Ishikawa (cell line): Measurements from ENCODE around the gene KCNAB2.

Experiments used
- CEBPB ChIP-seq: IDR thresholded peaks from 2 replicates; pipeline ENCODE4 v1.6.1; 2012
- CREB1 ChIP-seq: IDR thresholded peaks from 2 replicates; pipeline ENCODE4 v1.6.1; 2012; ENCODE audit warnings: low read depth
- EP300 ChIP-seq: IDR thresholded peaks from 2 replicates; pipeline ENCODE4 v1.6.1; 2012; ENCODE audit warnings: borderline replicate concordance
- MAX ChIP-seq: IDR thresholded peaks from 2 replicates; pipeline ENCODE4 v1.6.1; 2012
- NFIC ChIP-seq: IDR thresholded peaks from 2 replicates; pipeline ENCODE4 v1.6.1; 2012
- REST ChIP-seq: IDR thresholded peaks from 2 replicates; pipeline ENCODE4 v1.6.1; 2012; ENCODE audit warnings: low read depth, mild to moderate bottlenecking
- TAF1 ChIP-seq: IDR thresholded peaks from 2 replicates; pipeline ENCODE4 v1.6.1; 2012; ENCODE audit warnings: low read depth, mild to moderate bottlenecking
- TEAD4 ChIP-seq: IDR thresholded peaks from 2 replicates; pipeline ENCODE4 v1.6.1; 2012
- YY1 ChIP-seq: IDR thresholded peaks from 2 replicates; pipeline ENCODE4 v1.6.1; 2012; ENCODE audit warnings: low read depth

GRCh38 chr1:6046279-6046678, 591 bp downstream of the KCNAB2 start:
- TF ChIP-seq TAF1 (no peak), TEAD4 (no peak), CREB1 (no peak), NFIC (no peak), CEBPB (no peak), YY1 (no peak), EP300 (no peak), REST (no peak), MAX (no peak)
